WTC11 (cell line): Measurements from ENCODE around the gene PTPRO. TPM values are rescaled to one million over a fixed set of nuclear protein-coding genes. Genes with fewer than 3 reads are reported as not detected.

Experiments used
- ATAC-seq: fragments of 200-7000 bp; cut with Tn5 transposase; 2 replicates; pipeline ENCODE4 v1.10.0; 2021; ENCODE audit warnings: mild to moderate bottlenecking, moderate library complexity
- CTCF ChIA-PET: fragments of 300-600 bp; sonication (Branson Sonifier 250); formaldehyde crosslinking; loops from one replicate; lab custom pipeline; 2021; ENCODE audit warnings: antibody characterized with exemption; lab: Charles Lee
- POLR2A ChIA-PET: fragments of 350-600 bp; sonication (Branson Sonifier 250); formaldehyde crosslinking; loops from one replicate; lab custom pipeline; 2021; ENCODE audit warnings: antibody characterized with exemption; lab: Charles Lee
- DNase-seq: peaks from one replicate; pipeline ENCODE4 v3.0.0; 2021; ENCODE audit warnings: low spot score
- H3K27ac Mint-ChIP-seq: 2 replicates; pipeline ENCODE4 v1.8.0; 2021; ENCODE audit warnings: mixed read lengths
- H3K27me3 Mint-ChIP-seq: 2 replicates; pipeline ENCODE4 v1.8.0; 2021; ENCODE audit warnings: low read depth, mild to moderate bottlenecking, moderate library complexity, mixed read lengths
- H3K36me3 Mint-ChIP-seq: 2 replicates; pipeline ENCODE4 v1.8.0; 2021; ENCODE audit warnings: mixed read lengths
- H3K4me1 Mint-ChIP-seq: 2 replicates; pipeline ENCODE4 v1.8.0; 2022; ENCODE audit warnings: mixed read lengths
- H3K4me3 Mint-ChIP-seq: 2 replicates; pipeline ENCODE4 v1.8.0; 2021; ENCODE audit warnings: mild to moderate bottlenecking, moderate library complexity, mixed read lengths
- H3K9me3 Mint-ChIP-seq: 2 replicates; pipeline ENCODE4 v1.8.0; 2021; ENCODE audit warnings: mixed read lengths
- AR ChIP-seq: fragments of 250-450 bp; sonication (Bioruptor Pico); IDR thresholded peaks from 2 replicates; pipeline ENCODE4 v1.9.0; 2021; ENCODE audit warnings: mild to moderate bottlenecking
- CTCF ChIP-seq: fragments of 200-600 bp; IDR thresholded peaks from 2 replicates; pipeline ENCODE4 v1.8.0; 2022; ENCODE audit warnings: antibody characterized with exemption
- ETV6 ChIP-seq: sonication (generic); formaldehyde crosslinking; IDR thresholded peaks from 2 replicates; pipeline ENCODE4 v1.8.1; 2022; ENCODE audit warnings: mild to moderate bottlenecking, missing genetic modification reagents
- GRHL2 ChIP-seq: fragments of 250-450 bp; sonication (Bioruptor Pico); IDR thresholded peaks from 2 replicates; pipeline ENCODE4 v1.8.0; 2022; ENCODE audit warnings: mild to moderate bottlenecking, moderate library complexity; ENCODE audit not compliant: insufficient replicate concordance, severe bottlenecking
- JAZF1 ChIP-seq: fragments of 250-450 bp; sonication (Bioruptor Pico); IDR thresholded peaks from 2 replicates; pipeline ENCODE4 v1.9.0; 2021; ENCODE audit warnings: moderate library complexity, mild to moderate bottlenecking, inconsistent platforms
- KAT7 ChIP-seq: sonication (generic); formaldehyde crosslinking; IDR thresholded peaks from 2 replicates; pipeline ENCODE4 v1.8.1; 2023; ENCODE audit warnings: missing genetic modification reagents, mild to moderate bottlenecking, borderline replicate concordance
- MXD4 ChIP-seq: fragments of 250-450 bp; sonication (Bioruptor Pico); IDR thresholded peaks from 2 replicates; pipeline ENCODE4 v1.8.0; 2021; ENCODE audit warnings: mild to moderate bottlenecking, moderate library complexity, borderline replicate concordance
- TP53 ChIP-seq: sonication (generic); formaldehyde crosslinking; IDR thresholded peaks from 2 replicates; pipeline ENCODE4 v1.8.1; 2023; ENCODE audit warnings: mild to moderate bottlenecking, missing genetic modification reagents
- ZNF219 ChIP-seq: sonication (generic); formaldehyde crosslinking; IDR thresholded peaks from 2 replicates; pipeline ENCODE4 v1.8.0; 2023; ENCODE audit warnings: missing genetic modification reagents, mild to moderate bottlenecking, borderline replicate concordance
- ZNF671 ChIP-seq: fragments of 250-450 bp; sonication (Bioruptor Pico); IDR thresholded peaks from 2 replicates; pipeline ENCODE4 v1.8.0; 2021; ENCODE audit warnings: mild to moderate bottlenecking
- total RNA-seq: library from RNA; stranded (reverse); gene quantifications from 3 replicates; pipeline ENCODE4 v1.2.3, GENCODE V29; 2021
- TF ChIP-seq, protein P1 (sequence below): sonication (generic); formaldehyde crosslinking; conservative IDR thresholded peaks from 2 replicates; pipeline ENCODE4 v1.8.1; 2023; ENCODE audit warnings: mild to moderate bottlenecking, low read depth, missing genetic modification reagents, moderate library complexity
- TF ChIP-seq, protein P2 (sequence below): sonication (generic); formaldehyde crosslinking; IDR thresholded peaks from 2 replicates; pipeline ENCODE4 v1.8.0; 2023; ENCODE audit warnings: missing genetic modification reagents, mild to moderate bottlenecking, borderline replicate concordance
- TF ChIP-seq, protein P3 (sequence below): sonication (generic); formaldehyde crosslinking; IDR thresholded peaks from 2 replicates; pipeline ENCODE4 v1.8.1; 2023; ENCODE audit warnings: mild to moderate bottlenecking, missing genetic modification reagents, borderline replicate concordance

The PTPRO gene
- total RNA-seq, 1 experiment from 2014 or later = 1.1 TPM

GRCh38 chr12:15634010-15634683, 311.8 kb downstream of the PTPRO start (continued):
- TF ChIP-seq, protein P1, sequence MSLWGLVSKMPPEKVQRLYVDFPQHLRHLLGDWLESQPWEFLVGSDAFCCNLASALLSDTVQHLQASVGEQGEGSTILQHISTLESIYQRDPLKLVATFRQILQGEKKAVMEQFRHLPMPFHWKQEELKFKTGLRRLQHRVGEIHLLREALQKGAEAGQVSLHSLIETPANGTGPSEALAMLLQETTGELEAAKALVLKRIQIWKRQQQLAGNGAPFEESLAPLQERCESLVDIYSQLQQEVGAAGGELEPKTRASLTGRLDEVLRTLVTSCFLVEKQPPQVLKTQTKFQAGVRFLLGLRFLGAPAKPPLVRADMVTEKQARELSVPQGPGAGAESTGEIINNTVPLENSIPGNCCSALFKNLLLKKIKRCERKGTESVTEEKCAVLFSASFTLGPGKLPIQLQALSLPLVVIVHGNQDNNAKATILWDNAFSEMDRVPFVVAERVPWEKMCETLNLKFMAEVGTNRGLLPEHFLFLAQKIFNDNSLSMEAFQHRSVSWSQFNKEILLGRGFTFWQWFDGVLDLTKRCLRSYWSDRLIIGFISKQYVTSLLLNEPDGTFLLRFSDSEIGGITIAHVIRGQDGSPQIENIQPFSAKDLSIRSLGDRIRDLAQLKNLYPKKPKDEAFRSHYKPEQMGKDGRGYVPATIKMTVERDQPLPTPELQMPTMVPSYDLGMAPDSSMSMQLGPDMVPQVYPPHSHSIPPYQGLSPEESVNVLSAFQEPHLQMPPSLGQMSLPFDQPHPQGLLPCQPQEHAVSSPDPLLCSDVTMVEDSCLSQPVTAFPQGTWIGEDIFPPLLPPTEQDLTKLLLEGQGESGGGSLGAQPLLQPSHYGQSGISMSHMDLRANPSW (CRISPR knock-in tag) = no peak

GRCh38 chr12:15636060-15636890, 314.0 kb downstream of the PTPRO start:
- POLR2A ChIA-PET = no interaction called here
- CTCF ChIA-PET = interaction anchor here (0.6 to 1.6 kb wide), 2 partner anchors 52 to 113 kb away, joined by 3 to 4 read pairs; no protein-coding TSS in a partner anchor
- Mint-ChIP-seq H3K4me3 (no peak overlapping the region), H3K27me3 (no peaks in the 10 kb centered on the region), H3K4me1 (peaks cover 12% of the 10 kb centered on the region), H3K27ac (no peak overlapping the region), H3K9me3 (no peaks in the 10 kb centered on the region), H3K36me3 (no peaks in the 10 kb centered on the region)
- no peak for ATAC-seq
- DNase-seq = no peak
- TF ChIP-seq TP53 (CRISPR knock-in tag) (no peak), ZNF219 (CRISPR knock-in tag) (no peak), CTCF (no peak), MXD4 (no peak), AR (CRISPR knock-in tag) (no peak), GRHL2 (CRISPR knock-in tag) (no peak), ZNF671 (CRISPR knock-in tag) (no peak), ETV6 (no peak), KAT7 (CRISPR knock-in tag) (no peak), JAZF1 (CRISPR knock-in tag) (no peak)
- TF ChIP-seq, protein P2, sequence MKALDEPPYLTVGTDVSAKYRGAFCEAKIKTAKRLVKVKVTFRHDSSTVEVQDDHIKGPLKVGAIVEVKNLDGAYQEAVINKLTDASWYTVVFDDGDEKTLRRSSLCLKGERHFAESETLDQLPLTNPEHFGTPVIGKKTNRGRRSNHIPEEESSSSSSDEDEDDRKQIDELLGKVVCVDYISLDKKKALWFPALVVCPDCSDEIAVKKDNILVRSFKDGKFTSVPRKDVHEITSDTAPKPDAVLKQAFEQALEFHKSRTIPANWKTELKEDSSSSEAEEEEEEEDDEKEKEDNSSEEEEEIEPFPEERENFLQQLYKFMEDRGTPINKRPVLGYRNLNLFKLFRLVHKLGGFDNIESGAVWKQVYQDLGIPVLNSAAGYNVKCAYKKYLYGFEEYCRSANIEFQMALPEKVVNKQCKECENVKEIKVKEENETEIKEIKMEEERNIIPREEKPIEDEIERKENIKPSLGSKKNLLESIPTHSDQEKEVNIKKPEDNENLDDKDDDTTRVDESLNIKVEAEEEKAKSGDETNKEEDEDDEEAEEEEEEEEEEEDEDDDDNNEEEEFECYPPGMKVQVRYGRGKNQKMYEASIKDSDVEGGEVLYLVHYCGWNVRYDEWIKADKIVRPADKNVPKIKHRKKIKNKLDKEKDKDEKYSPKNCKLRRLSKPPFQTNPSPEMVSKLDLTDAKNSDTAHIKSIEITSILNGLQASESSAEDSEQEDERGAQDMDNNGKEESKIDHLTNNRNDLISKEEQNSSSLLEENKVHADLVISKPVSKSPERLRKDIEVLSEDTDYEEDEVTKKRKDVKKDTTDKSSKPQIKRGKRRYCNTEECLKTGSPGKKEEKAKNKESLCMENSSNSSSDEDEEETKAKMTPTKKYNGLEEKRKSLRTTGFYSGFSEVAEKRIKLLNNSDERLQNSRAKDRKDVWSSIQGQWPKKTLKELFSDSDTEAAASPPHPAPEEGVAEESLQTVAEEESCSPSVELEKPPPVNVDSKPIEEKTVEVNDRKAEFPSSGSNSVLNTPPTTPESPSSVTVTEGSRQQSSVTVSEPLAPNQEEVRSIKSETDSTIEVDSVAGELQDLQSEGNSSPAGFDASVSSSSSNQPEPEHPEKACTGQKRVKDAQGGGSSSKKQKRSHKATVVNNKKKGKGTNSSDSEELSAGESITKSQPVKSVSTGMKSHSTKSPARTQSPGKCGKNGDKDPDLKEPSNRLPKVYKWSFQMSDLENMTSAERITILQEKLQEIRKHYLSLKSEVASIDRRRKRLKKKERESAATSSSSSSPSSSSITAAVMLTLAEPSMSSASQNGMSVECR (CRISPR knock-in tag) = no peak
- TF ChIP-seq, protein P3, sequence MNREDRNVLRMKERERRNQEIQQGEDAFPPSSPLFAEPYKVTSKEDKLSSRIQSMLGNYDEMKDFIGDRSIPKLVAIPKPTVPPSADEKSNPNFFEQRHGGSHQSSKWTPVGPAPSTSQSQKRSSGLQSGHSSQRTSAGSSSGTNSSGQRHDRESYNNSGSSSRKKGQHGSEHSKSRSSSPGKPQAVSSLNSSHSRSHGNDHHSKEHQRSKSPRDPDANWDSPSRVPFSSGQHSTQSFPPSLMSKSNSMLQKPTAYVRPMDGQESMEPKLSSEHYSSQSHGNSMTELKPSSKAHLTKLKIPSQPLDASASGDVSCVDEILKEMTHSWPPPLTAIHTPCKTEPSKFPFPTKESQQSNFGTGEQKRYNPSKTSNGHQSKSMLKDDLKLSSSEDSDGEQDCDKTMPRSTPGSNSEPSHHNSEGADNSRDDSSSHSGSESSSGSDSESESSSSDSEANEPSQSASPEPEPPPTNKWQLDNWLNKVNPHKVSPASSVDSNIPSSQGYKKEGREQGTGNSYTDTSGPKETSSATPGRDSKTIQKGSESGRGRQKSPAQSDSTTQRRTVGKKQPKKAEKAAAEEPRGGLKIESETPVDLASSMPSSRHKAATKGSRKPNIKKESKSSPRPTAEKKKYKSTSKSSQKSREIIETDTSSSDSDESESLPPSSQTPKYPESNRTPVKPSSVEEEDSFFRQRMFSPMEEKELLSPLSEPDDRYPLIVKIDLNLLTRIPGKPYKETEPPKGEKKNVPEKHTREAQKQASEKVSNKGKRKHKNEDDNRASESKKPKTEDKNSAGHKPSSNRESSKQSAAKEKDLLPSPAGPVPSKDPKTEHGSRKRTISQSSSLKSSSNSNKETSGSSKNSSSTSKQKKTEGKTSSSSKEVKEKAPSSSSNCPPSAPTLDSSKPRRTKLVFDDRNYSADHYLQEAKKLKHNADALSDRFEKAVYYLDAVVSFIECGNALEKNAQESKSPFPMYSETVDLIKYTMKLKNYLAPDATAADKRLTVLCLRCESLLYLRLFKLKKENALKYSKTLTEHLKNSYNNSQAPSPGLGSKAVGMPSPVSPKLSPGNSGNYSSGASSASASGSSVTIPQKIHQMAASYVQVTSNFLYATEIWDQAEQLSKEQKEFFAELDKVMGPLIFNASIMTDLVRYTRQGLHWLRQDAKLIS (CRISPR knock-in tag) = no peak
